Measurements from ENCODE around the gene KIAA0232. TPM values are rescaled to one million over a fixed set of nuclear protein-coding genes. Genes with fewer than 3 reads are reported as not detected.

The KIAA0232 gene
- total and polyA plus RNA-seq, 12 donors, result 12.8 to 89.6 (median 70.9) TPM

DNA sequence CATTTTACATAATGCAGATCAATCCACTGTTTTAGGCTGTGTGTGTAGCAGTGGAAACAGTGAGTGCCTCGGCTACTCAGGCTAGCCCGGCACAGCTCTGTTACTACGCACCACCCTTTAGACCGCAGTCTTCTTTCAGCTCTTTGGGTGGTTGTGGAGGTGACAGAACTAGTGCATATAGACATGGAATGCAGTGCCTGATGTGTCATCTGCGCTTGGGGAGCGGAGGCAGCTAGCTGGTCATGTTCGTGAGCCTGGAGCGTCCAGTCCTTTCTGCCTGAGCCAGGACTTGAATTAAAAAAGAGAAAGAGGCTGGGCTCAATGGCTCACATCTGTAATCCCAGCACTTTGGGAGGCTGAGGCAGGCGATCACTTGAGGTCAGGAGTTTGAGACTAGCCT lies 131.9 kb downstream of the KIAA0232 start:
- peak overlapping the region in 1 of 10 donors; percentile 100 for H3K27ac ChIP-seq
- 89 to 97% methylated on average over 9 of the region's 9 CpGs for WGBS, 2 donors
- H3K9me3 ChIP-seq, result no peaks in the 10 kb centered on the region
- H3K27me3 ChIP-seq, result no peaks in the 10 kb centered on the region
- intact Hi-C loops (cut with DNase I), result loop anchor here in 2 of 10 donors (5.0 kb wide), 2 partner anchors 53 to 73 kb away; no protein-coding TSS in a partner anchor
- TF ChIP-seq CTCF (IDR thresholded peaks at IDR 0.05), result no peak
- DNase-seq, result no peak
- H3K36me3 ChIP-seq, result no peaks in the 10 kb centered on the region
- H3K4me3 ChIP-seq, result no peak overlapping the region
- no peak for ATAC-seq
- H3K4me1 ChIP-seq, result peaks cover 8 to 89% (median 56%) of the 10 kb centered on the region in 9 donors

GRCh38 chr4:6915041-6916005 lies 132.8 kb downstream of the KIAA0232 start:
- Histone ChIP-seq H3K4me3 (no peak overlapping the region), H3K36me3 (no peaks in the 10 kb centered on the region), H3K4me1 (peaks cover 5 to 95% (median 53%) of the 10 kb centered on the region in 9 donors), H3K27me3 (no peaks in the 10 kb centered on the region), H3K9me3 (no peaks in the 10 kb centered on the region), H3K27ac (peak overlapping the region in 1 of 10 donors; percentile 100)
- intact Hi-C loops (cut with DNase I), result no loop called here
- WGBS, 2 donors, result 95 to 96% methylated on average over 18 of the region's 18 CpGs
- DNase-seq (no peak), ATAC-seq (no peak)
- TF ChIP-seq CTCF (IDR thresholded peaks at IDR 0.05), result no peak

GRCh38 chr4:6916069-6916586 lies 133.6 kb downstream of the KIAA0232 start:
- no peaks in the 10 kb centered on the region for H3K27me3 ChIP-seq
- H3K9me3 ChIP-seq, result no peaks in the 10 kb centered on the region
- DNase-seq (no peak), ATAC-seq (no peak)
- peak overlapping the region in 3 of 10 donors; percentile 3 to 100 (median 58) for H3K27ac ChIP-seq
- H3K36me3 ChIP-seq, result no peaks in the 10 kb centered on the region
- WGBS, 2 donors, result 84 to 90% methylated on average over 12 of the region's 12 CpGs
- H3K4me3 ChIP-seq, result no peak overlapping the region
- H3K4me1 ChIP-seq, result peaks cover 0 to 95% (median 45%) of the 10 kb centered on the region in 9 donors
- TF ChIP-seq CTCF (IDR thresholded peaks at IDR 0.05), result no peak
- intact Hi-C loops (cut with DNase I), result no loop called here

- intact Hi-C loops (cut with DNase I), result no loop called here
- DNase-seq, result no peak
- peak overlapping the region in 1 of 10 donors; percentile 30 for H3K4me3 ChIP-seq
Observed at GRCh38 chr4:6916587-6917460, 134.3 kb downstream of the KIAA0232 start.

More at GRCh38 chr4:6916587-6917460, 134.3 kb downstream of the KIAA0232 start:
- Histone ChIP-seq H3K4me1 (peaks cover 0 to 97% (median 38%) of the 10 kb centered on the region in 9 donors), H3K9me3 (no peaks in the 10 kb centered on the region), H3K36me3 (no peaks in the 10 kb centered on the region), H3K27me3 (no peaks in the 10 kb centered on the region), H3K27ac (peak overlapping the region in 6 of 10 donors; percentile 10 to 100 (median 34))
- no peak for TF ChIP-seq CTCF (IDR thresholded peaks at IDR 0.05)
- WGBS, 2 donors, result 66 to 70% methylated on average over 15 of the region's 15 CpGs
- peak in 5 of 8 donors; percentile 8 to 23 (median 20) for ATAC-seq

All from heart right ventricle (tissue), 16 donors.